ENCODE results near the gene ZNF346.

ZNF346 gene

DNA sequence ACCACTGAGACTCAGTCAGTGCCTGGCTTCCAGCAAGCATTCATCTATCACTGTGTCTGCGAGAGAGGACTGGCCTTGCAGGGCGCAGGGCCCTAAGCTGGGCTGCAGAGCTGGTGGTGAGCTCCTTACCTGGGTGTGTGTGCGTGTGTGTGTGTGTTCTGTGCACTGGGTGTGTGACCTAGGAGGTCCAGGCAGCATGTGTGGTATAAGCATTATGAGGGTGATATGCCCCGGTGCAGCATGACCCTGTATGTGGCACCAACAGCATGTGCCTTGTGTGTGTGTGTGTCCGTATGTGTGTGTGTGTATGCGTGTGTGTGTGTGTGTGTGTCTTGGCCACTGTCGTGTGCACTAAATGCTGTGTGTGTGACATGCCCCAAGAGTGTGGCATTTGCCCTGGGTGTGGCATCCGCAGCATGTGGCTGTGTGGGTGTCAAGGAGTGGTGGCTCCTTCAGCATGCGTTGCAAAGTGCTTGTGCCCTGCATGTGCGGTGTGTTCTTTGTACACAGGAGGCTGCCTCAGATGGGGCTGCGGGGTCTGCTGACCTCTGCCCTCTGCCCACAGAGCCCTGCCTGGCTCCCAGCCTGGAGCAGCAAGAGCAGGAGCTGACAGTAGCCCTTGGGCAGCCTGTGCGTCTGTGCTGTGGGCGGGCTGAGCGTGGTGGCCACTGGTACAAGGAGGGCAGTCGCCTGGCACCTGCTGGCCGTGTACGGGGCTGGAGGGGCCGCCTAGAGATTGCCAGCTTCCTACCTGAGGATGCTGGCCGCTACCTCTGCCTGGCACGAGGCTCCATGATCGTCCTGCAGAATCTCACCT, 67.5 kb downstream of the ZNF346 start:
- Mint-ChIP-seq H3K4me3 (no peak overlapping the region), H3K9me3 (no peaks in the 10 kb centered on the region), H3K27ac (no peak overlapping the region), H3K4me1 (ENCODE audit: low read depth) (peaks cover 9% of the 10 kb centered on the region), H3K36me3 (ENCODE audit: low read depth) (no peaks in the 10 kb centered on the region), H3K27me3 (peaks cover 17% of the 10 kb centered on the region)
- DNase-seq: no peak

DNA sequence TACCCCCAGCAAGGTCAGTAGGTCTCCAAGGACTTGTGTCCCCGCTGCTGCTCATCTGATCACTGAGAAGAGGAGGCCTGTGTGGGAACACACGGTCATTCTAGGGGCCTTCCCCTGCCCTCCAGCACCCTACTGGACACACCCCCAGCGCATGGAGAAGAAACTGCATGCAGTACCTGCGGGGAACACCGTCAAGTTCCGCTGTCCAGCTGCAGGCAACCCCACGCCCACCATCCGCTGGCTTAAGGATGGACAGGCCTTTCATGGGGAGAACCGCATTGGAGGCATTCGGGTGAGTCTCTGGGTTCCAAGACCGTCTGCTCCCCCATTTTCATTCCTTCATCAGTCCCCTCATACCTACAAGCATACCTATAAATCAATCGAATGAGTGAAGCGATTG, 68.3 kb downstream of the ZNF346 start:
- no peak for DNase-seq
- H3K4me3 Mint-ChIP-seq: no peak overlapping the region
- H3K36me3 Mint-ChIP-seq (ENCODE audit: low read depth): no peaks in the 10 kb centered on the region
- no peaks in the 10 kb centered on the region for H3K9me3 Mint-ChIP-seq
- peaks cover 16% of the 10 kb centered on the region for H3K27me3 Mint-ChIP-seq
- no peak overlapping the region for H3K27ac Mint-ChIP-seq
- peaks cover 9% of the 10 kb centered on the region for H3K4me1 Mint-ChIP-seq (ENCODE audit: low read depth)

DNA sequence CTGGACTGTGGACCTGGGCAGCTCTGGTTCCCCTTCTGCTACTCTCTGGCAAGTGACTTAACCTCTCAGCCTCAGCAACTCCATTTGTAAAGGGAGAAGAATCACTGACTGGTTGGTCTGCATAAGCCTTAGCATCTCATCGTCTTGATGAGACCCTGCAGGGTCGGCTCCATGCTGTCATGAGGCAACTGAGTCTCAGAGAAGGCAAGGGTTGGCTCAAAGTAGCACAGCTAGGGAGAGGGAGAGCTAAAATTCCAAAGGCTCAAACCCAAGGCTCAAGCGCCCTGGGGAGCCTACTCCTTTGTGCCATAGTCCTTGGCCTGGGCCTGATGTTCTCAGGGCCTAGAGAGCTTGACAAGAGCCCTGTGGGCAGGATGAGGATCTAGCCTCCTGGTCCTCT, 68.7 kb downstream of the ZNF346 start:
- H3K4me3 Mint-ChIP-seq: no peak overlapping the region
- no peak for DNase-seq
- H3K27ac Mint-ChIP-seq: no peak overlapping the region
- peaks cover 6% of the 10 kb centered on the region for H3K4me1 Mint-ChIP-seq (ENCODE audit: low read depth)
- no peaks in the 10 kb centered on the region for H3K9me3 Mint-ChIP-seq
- H3K36me3 Mint-ChIP-seq (ENCODE audit: low read depth): no peaks in the 10 kb centered on the region
- H3K27me3 Mint-ChIP-seq: peaks cover 16% of the 10 kb centered on the region

DNA sequence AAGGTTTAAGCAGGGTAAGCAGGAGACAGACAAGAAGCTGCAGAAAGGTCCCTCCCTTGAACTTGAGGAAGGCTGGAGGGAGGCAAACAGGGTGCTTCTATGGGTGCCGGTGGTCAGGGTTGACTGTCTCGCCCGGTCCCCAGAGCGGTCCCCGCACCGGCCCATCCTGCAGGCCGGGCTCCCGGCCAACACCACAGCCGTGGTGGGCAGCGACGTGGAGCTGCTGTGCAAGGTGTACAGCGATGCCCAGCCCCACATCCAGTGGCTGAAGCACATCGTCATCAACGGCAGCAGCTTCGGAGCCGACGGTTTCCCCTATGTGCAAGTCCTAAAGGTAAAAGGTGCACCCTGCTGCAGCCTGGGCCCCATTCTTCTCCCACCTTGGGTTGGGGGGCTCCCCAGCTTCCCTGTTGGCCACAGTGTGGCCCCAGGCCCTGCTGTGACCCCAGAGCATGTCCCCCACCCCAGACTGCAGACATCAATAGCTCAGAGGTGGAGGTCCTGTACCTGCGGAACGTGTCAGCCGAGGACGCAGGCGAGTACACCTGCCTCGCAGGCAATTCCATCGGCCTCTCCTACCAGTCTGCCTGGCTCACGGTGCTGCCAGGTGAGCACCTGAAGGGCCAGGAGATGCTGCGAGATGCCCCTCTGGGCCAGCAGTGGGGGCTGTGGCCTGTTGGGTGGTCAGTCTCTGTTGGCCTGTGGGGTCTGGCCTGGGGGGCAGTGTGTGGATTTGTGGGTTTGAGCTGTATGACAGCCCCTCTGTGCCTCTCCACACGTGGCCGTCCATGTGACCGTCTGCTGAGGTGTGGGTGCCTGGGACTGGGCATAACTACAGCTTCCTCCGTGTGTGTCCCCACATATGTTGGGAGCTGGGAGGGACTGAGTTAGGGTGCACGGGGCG, 69.9 kb downstream of the ZNF346 start:
- Mint-ChIP-seq H3K9me3 (no peaks in the 10 kb centered on the region), H3K27me3 (peaks cover 14% of the 10 kb centered on the region), H3K4me3 (no peak overlapping the region), H3K4me1 (ENCODE audit: low read depth) (peaks cover 3% of the 10 kb centered on the region), H3K27ac (no peak overlapping the region), H3K36me3 (ENCODE audit: low read depth) (no peaks in the 10 kb centered on the region)
- no peak for DNase-seq

DNA sequence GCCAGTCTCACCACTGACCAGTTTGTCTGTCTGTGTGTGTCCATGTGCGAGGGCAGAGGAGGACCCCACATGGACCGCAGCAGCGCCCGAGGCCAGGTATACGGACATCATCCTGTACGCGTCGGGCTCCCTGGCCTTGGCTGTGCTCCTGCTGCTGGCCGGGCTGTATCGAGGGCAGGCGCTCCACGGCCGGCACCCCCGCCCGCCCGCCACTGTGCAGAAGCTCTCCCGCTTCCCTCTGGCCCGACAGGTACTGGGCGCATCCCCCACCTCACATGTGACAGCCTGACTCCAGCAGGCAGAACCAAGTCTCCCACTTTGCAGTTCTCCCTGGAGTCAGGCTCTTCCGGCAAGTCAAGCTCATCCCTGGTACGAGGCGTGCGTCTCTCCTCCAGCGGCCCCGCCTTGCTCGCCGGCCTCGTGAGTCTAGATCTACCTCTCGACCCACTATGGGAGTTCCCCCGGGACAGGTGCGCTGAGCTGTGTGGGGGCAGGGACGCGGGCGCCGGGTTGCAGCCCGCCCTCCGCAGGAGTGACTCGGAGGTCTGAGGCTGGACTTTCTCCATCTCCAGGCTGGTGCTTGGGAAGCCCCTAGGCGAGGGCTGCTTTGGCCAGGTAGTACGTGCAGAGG, 70.7 kb downstream of the ZNF346 start:
- Mint-ChIP-seq H3K4me1 (ENCODE audit: low read depth) (no peaks in the 10 kb centered on the region), H3K9me3 (no peaks in the 10 kb centered on the region), H3K27me3 (peaks cover 9% of the 10 kb centered on the region), H3K4me3 (no peak overlapping the region), H3K27ac (no peak overlapping the region), H3K36me3 (ENCODE audit: low read depth) (no peaks in the 10 kb centered on the region)
- DNase-seq: no peak

DNA sequence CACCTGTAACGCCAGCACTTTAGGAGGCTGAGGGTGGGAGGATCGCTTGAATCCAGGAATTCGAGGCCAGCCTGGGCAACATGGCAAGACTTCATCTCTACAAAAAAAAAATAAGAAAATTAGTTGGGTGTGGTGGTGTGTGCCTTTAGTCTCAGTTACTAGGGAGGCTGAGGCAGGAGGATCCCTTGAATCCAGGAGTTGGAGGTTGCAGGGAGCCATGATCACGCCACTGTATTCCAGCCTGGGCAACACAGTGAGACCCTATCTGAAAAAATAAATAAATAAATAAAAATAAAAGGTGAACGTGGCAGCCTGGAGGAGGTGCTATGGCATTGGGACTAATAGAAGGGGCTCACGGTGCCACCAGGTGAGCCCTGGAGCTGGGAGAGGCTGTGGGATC, 71.3 kb downstream of the ZNF346 start:
- Mint-ChIP-seq H3K4me1 (ENCODE audit: low read depth) (no peaks in the 10 kb centered on the region), H3K4me3 (no peak overlapping the region), H3K27ac (no peak overlapping the region), H3K27me3 (peaks cover 4% of the 10 kb centered on the region), H3K36me3 (ENCODE audit: low read depth) (no peaks in the 10 kb centered on the region), H3K9me3 (no peaks in the 10 kb centered on the region)
- no peak for DNase-seq

DNA sequence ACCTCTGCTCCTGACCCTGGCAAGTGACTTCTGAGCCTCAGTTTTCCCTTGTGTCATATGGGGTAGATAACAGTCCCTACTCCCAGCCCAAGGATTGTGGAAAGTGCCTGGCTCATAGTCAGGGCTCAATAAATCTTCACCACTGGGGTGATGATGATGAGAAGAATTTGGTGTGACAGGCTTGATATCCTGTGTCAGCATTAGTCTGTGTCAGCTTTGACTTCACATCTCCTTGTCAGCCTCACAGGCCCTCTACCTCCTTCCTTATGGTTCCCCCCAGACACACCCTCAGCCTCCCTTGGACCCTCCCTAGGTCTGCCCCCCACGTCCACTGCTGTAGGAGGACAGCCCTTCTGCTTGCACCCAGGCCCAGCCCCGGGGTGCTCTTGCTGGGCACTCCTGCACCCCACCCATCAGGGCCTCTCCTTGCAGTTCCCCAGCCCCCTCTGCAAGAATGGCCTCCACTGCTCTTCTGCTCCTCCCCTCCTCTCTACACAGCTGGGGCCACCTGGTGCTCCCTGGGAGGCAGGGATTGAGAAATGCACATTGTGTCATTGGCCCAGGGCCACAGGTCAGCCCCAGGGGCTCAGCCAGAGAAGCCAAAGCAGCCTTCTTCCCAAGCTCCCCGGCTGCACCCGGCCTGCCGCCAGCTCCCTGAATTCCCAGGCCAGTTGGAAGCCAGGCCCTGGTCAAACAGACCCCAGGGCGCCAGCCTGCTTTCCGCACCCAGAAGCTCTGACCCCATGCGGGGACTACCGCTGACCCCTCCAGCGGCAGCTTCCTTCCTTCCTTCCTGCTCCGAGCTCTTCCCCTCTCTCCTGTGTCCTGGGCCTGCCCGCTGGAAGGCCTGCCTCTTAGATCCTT, 72.0 kb downstream of the ZNF346 start:
- no peak for DNase-seq
- Mint-ChIP-seq H3K27ac (no peak overlapping the region), H3K27me3 (no peaks in the 10 kb centered on the region), H3K4me3 (no peak overlapping the region), H3K4me1 (ENCODE audit: low read depth) (no peaks in the 10 kb centered on the region), H3K9me3 (no peaks in the 10 kb centered on the region), H3K36me3 (ENCODE audit: low read depth) (no peaks in the 10 kb centered on the region)

DNA sequence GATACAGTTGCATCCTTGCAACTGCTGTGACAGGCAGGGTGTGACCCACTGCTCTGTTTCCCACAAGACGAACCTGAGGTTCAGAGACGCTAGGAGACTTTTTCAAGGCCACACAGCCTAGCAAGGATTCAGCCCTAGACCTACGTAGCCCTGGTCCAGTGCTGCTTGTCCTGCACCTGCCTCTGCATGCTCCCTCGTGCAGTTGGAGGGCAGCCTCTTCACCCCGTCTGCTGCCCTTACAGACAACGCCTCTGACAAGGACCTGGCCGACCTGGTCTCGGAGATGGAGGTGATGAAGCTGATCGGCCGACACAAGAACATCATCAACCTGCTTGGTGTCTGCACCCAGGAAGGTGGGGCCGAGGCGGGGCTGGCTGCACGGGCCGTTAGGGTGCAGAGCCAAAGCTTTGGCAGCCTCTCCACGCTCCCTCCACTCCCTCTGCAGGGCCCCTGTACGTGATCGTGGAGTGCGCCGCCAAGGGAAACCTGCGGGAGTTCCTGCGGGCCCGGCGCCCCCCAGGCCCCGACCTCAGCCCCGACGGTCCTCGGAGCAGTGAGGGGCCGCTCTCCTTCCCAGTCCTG, 72.7 kb downstream of the ZNF346 start:
- Mint-ChIP-seq H3K27ac (no peak overlapping the region), H3K4me1 (ENCODE audit: low read depth) (no peaks in the 10 kb centered on the region), H3K4me3 (no peak overlapping the region), H3K27me3 (no peaks in the 10 kb centered on the region), H3K36me3 (ENCODE audit: low read depth) (no peaks in the 10 kb centered on the region), H3K9me3 (no peaks in the 10 kb centered on the region)
- DNase-seq: no peak

DNA sequence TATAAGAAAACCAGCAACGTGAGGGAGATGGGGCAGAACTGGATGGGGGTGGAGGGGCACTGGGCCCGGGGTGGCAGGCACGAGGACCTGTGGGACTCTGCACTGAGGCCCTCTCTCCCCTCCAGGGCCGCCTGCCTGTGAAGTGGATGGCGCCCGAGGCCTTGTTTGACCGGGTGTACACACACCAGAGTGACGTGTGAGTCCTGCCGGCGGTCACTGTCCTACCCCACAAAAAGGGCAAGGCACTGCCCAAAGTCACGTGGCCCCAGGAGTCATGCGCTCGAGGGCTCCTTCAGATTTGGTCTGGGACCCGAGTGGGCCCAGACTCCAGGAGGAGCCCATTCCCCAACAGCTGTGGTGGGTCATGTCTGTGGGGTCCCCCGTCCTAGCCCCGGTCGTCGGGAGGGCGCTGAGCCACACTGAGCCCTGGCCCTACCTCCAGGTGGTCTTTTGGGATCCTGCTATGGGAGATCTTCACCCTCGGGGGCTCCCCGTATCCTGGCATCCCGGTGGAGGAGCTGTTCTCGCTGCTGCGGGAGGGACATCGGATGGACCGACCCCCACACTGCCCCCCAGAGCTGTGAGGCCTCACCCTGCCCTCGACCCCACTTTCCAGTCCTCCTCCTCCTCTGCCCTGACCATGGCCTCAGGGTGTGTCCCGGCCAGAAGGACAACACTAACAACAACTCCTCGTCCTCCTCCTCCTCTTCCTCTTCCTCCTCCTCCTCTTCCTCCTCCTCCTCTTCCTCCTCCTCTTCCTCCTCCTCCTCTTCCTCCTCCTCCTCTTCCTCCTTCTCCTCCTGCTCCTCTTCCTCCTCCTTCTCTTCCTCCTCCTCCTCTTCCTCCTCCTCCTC, 73.9 kb downstream of the ZNF346 start:
- Mint-ChIP-seq H3K4me3 (no peak overlapping the region), H3K4me1 (ENCODE audit: low read depth) (no peaks in the 10 kb centered on the region)
- no peak for DNase-seq

DNA sequence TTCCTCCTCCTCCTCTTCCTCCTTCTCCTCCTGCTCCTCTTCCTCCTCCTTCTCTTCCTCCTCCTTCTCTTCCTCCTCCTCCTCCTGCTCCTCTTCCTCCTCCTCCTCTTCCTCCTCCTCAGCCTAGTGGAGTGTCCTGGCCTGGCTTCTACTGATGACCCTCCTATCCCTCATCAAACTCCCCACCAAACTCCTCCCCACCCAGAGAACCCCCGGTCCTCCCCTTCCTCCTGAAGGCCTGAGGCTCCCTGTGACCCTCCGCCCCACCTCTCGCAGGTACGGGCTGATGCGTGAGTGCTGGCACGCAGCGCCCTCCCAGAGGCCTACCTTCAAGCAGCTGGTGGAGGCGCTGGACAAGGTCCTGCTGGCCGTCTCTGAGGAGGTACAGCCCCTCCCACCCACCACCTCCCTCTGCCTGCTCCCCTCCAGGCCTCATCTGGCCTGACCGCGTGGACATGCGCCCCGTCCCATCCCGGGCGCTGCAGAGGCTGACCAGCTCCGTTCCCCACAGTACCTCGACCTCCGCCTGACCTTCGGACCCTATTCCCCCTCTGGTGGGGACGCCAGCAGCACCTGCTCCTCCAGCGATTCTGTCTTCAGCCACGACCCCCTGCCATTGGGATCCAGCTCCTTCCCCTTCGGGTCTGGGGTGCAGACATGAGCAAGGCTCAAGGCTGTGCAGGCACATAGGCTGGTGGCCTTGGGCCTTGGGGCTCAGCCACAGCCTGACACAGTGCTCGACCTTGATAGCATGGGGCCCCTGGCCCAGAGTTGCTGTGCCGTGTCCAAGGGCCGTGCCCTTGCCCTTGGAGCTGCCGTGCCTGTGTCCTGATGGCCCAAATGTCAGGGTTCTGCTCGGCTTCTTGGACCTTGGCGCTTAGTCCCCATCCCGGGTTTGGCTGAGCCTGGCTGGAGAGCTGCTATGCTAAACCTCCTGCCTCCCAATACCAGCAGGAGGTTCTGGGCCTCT, 74.8 kb downstream of the ZNF346 start:
- no peaks in the 10 kb centered on the region for H3K4me1 Mint-ChIP-seq (ENCODE audit: low read depth)
- H3K36me3 Mint-ChIP-seq (ENCODE audit: low read depth): no peaks in the 10 kb centered on the region
- no peak overlapping the region for H3K27ac Mint-ChIP-seq
- H3K9me3 Mint-ChIP-seq: no peaks in the 10 kb centered on the region
- no peaks in the 10 kb centered on the region for H3K27me3 Mint-ChIP-seq
- no peak for DNase-seq
- H3K4me3 Mint-ChIP-seq: no peak overlapping the region

More for the DNA sequence above, 73.9 kb downstream of the ZNF346 start:
- H3K9me3 Mint-ChIP-seq: no peaks in the 10 kb centered on the region
- no peaks in the 10 kb centered on the region for H3K27me3 Mint-ChIP-seq
- no peaks in the 10 kb centered on the region for H3K36me3 Mint-ChIP-seq (ENCODE audit: low read depth)
- no peak overlapping the region for H3K27ac Mint-ChIP-seq

DNA sequence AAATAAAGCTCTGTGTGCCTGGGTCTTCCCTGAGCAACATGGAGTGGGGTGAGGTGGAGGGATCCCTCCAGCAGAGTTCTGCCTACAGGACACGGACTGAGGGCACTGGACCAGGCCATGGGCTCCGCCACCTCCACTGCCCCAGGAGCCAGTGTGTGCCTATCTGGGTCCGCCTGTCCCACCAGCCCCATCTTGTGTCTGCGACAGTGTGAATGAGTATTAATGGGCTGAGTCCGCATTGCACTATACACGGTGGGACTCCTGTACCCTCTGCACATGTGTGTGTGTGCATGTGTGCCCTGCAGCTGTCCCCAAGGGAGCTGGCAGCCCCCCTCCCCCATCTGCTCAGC, 75.6 kb downstream of the ZNF346 start:
- Mint-ChIP-seq H3K4me1 (ENCODE audit: low read depth) (no peaks in the 10 kb centered on the region), H3K4me3 (no peak overlapping the region), H3K27ac (no peak overlapping the region), H3K9me3 (no peaks in the 10 kb centered on the region), H3K27me3 (no peaks in the 10 kb centered on the region), H3K36me3 (ENCODE audit: low read depth) (no peaks in the 10 kb centered on the region)
- no peak for DNase-seq

DNA sequence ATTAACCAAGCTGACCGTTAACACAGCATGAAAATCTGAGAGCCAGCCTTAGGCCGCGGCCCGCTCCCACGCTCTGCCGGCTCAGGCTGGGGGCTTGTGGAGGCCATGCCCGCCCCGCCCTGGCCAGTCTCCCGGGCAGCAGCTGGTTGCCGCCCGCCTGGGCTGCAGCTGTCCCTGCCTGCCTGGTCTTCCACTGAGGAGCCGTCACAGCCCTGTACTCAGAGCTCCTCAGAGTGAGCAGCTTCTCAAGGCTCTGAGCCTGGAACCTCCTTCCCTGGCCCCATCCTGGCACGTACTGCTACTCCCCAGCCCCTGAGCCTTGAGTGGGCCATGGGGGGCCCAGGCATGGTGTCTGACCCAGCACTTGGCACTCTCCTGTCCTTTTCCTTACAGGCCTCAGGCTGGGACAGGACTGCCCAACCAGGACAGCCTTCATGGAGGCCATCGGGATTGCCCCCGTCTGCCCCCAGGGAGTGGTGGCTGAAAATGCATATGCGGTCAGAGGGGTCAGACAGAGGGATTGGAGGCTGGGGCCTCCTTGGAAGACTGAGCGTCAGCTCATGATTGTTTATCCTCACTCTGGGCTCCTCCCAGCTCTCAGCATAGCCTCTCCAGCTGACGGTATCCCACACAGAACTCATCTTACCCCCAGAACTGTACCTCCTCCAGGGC, 76.1 kb downstream of the ZNF346 start:
- DNase-seq: no peak
- Mint-ChIP-seq H3K9me3 (no peaks in the 10 kb centered on the region), H3K27ac (no peak overlapping the region), H3K4me1 (ENCODE audit: low read depth) (no peaks in the 10 kb centered on the region), H3K36me3 (ENCODE audit: low read depth) (no peaks in the 10 kb centered on the region), H3K4me3 (no peak overlapping the region), H3K27me3 (no peaks in the 10 kb centered on the region)

Measured in activated T-cell treated with anti-CD3 and anti-CD28 coated beads, Interleukin-2, amount 50 U/mL, for 24 hours (primary cell).